Right lobe of liver (tissue), 6 donors: Measurements from ENCODE around the gene SMIM26. TPM values are rescaled to one million over a fixed set of nuclear protein-coding genes. Genes with fewer than 3 reads are reported as not detected.

Experiments
- ATAC-seq, 4 donors: fragments of 200-7000 bp; cut with Tn5 transposase; one replicate each; pipeline ENCODE4 v1.9.1; 2020; ENCODE audit warnings: mild to moderate bottlenecking in 4 of 4, moderate library complexity in 4 of 4
- DNase-seq, 3 donors: peaks; one replicate each; pipeline ENCODE4 v3.0.0-alpha.2; 2020
- H3K27ac ChIP-seq, 3 donors: fragments of 200-600 bp; one replicate each; pipeline ENCODE4 v1.8.0; 2022
- H3K27me3 ChIP-seq, 2 donors: fragments of 200-600 bp; one replicate each; pipeline ENCODE4 v1.8.0; 2022
- H3K36me3 ChIP-seq, 4 donors: fragments of 200-600 bp; sonication (generic) in 1 of 4; one replicate each; pipeline versions ENCODE4 v1.5.1 to v1.8.0; 2017 to 2022; ENCODE audit warnings: control low read depth in 1 of 4
- H3K4me1 ChIP-seq, 4 donors: fragments of 200-600 bp; sonication (generic) in 1 of 4; one replicate each; pipeline versions ENCODE4 v1.5.1 to v1.8.0; 2017 to 2022; ENCODE audit warnings: control low read depth in 1 of 4
- H3K4me3 ChIP-seq, 3 donors: fragments of 200-600 bp; one replicate each; pipeline ENCODE4 v1.8.0; 2022
- H3K9me3 ChIP-seq, 4 donors: fragments of 200-600 bp; sonication (generic) in 1 of 4; one replicate each; pipeline versions ENCODE4 v1.5.1 to v1.8.0; 2017 to 2022; ENCODE audit warnings: control low read depth in 1 of 4
- CTCF ChIP-seq, 4 donors: fragments of 200-600 bp in 3 of 4; fragments of 450-650 bp in 1 of 4; IDR thresholded peaks; one replicate each; pipeline versions ENCODE4 v1.5.1 to v1.8.0; 2016 to 2022; ENCODE audit warnings: antibody characterized with exemption in 4 of 4, mild to moderate bottlenecking in 2 of 4
- POLR2A ChIP-seq: fragments of 450-650 bp; IDR thresholded peaks from one replicate; pipeline ENCODE4 v1.6.1; 2017; ENCODE audit warnings: antibody characterized with exemption, mild to moderate bottlenecking
- WGBS: methylation state at CpG from one replicate; pipeline ENCODE4 v1.1.6; 2018; ENCODE audit warnings: low coverage, low lambda C conversion rate; ENCODE audit not compliant: insufficient coverage; ENCODE audit errors: missing lambda C conversion rate; 5-methylcytosine and 5-hydroxymethylcytosine counted together
- intact Hi-C, 2 donors: fragments of 100-400 bp; cut with DNase I; formaldehyde crosslinking; loops; one replicate each; pipeline versions ENCODE4 v1.11.2 to v1.14.1; 2022
- total RNA-seq, 6 experiments: library from RNA; depleted of rRNA in 2 of 6; stranded (reverse); fragments of >200 nt in 2 of 6; fragmentation: NEBNext Ultra II Directional in 3 of 6; extraction: Animal tissue kit (Norgen Biotek cat#: 25700) in 3 of 6; gene quantifications; one replicate each; pipeline versions ENCODE4 v1.1.0 to v1.2.4, GENCODE V29; 2016 to 2023
- donor health status: DM: no; HTN: yes; CAD: no.
- donor health status: DM: no; HTN: no; CAD: no.
- donor health status: DM: no; HTN: no; CAD: no.
- donor health status: DM: no; HTN: yes; CAD: no.
- donor health status: DM: no; HTN: yes; CAD: no.

Gene SMIM26
- total RNA-seq, 6 experiments from 2014 or later: 38.5 to 104 (median 42.4) TPM

- peak overlapping the region in 1 of 3 donors; percentile 11 for H3K27ac ChIP-seq
- DNase-seq: peak in 1 of 3 donors; percentile 61
Observed at GRCh38 chr20:18533978-18534644, 33.1 kb upstream of the SMIM26 start.

GRCh38 chr20:18537651-18538050 is 29.6 kb upstream of the SMIM26 start:
- Histone ChIP-seq H3K4me1 (peaks cover 0 to 18% (median 2%) of the 10 kb centered on the region in 4 donors), H3K27ac (no peak overlapping the region), H3K36me3 (peaks cover 0 to 37% (median 10%) of the 10 kb centered on the region in 4 donors), H3K27me3 (no peaks in the 10 kb centered on the region), H3K9me3 (no peaks in the 10 kb centered on the region), H3K4me3 (no peak overlapping the region)
- DNase-seq (no peak), ATAC-seq (no peak)
- intact Hi-C loops: no loop called here
- TF ChIP-seq CTCF (IDR thresholded peaks at IDR 0.05) (no peak), POLR2A (no peak)
- WGBS: 92% methylated on average over 2 of the region's 2 CpGs

More at GRCh38 chr20:18533978-18534644, 33.1 kb upstream of the SMIM26 start:
- WGBS: 43% methylated on average over 6 of the region's 6 CpGs
- peaks cover 0 to 58% (median 16%) of the 10 kb centered on the region in 4 donors for H3K36me3 ChIP-seq
- H3K27me3 ChIP-seq: no peaks in the 10 kb centered on the region
- H3K4me3 ChIP-seq: no peak overlapping the region
- intact Hi-C loops: no loop called here
- peak; percentile 98 to 99 (median 98) for ATAC-seq
- TF ChIP-seq CTCF (IDR thresholded peaks at IDR 0.05): no peak
- H3K4me1 ChIP-seq: peaks cover 0 to 17% (median 2%) of the 10 kb centered on the region in 4 donors
- H3K9me3 ChIP-seq: no peaks in the 10 kb centered on the region

GRCh38 chr20:18541741-18542140 is 25.5 kb upstream of the SMIM26 start:
- DNase-seq: no peak
- peaks cover 0 to 34% (median 5%) of the 10 kb centered on the region in 4 donors for H3K36me3 ChIP-seq
- H3K4me3 ChIP-seq: no peak overlapping the region

GRCh38 chr20:18543216-18543615 is 24.0 kb upstream of the SMIM26 start:
- peak in 1 of 4 donors; percentile 30 for ATAC-seq
- Histone ChIP-seq H3K4me1 (peaks cover 0 to 18% (median 5%) of the 10 kb centered on the region in 4 donors), H3K36me3 (peaks cover 0 to 35% (median 7%) of the 10 kb centered on the region in 4 donors), H3K27me3 (no peaks in the 10 kb centered on the region), H3K4me3 (no peak overlapping the region), H3K9me3 (no peaks in the 10 kb centered on the region), H3K27ac (peak overlapping the region in 1 of 3 donors; percentile 64)
- TF ChIP-seq POLR2A (no peak), CTCF (IDR thresholded peaks at IDR 0.05) (no peak)
- WGBS: 80% methylated on average over 4 of the region's 4 CpGs
- DNase-seq: no peak
- intact Hi-C loops: no loop called here

More at GRCh38 chr20:18541741-18542140, 25.5 kb upstream of the SMIM26 start:
- Histone ChIP-seq H3K4me1 (peaks cover 0 to 18% (median 5%) of the 10 kb centered on the region in 4 donors), H3K27ac (no peak overlapping the region), H3K9me3 (no peaks in the 10 kb centered on the region), H3K27me3 (no peaks in the 10 kb centered on the region)
- ATAC-seq: peak in 1 of 4 donors; percentile 26
- WGBS: 37% methylated on average over 5 of the region's 5 CpGs
- TF ChIP-seq POLR2A: no peak
- TF ChIP-seq CTCF (IDR thresholded peaks at IDR 0.05): no peak
- intact Hi-C loops: no loop called here
